G401 (cell line): ENCODE measurements around the gene RNF213. TPM values are rescaled to one million over a fixed set of nuclear protein-coding genes. Genes with fewer than 3 reads are reported as not detected.
"Not testable (repeated sequence)": the region's sequence is repeated elsewhere in the genome, so short reads cannot be mapped to it uniquely, and the experiment has no call there.

Experiments used
- DNase-seq: peaks from one replicate; pipeline ENCODE4 v3.0.0-alpha.2; 2015; ENCODE audit warnings: low spot score
- in situ Hi-C: cut with HindIII; loops from 2 replicates; pipeline ENCODE4 v1.10.0; 2016; ENCODE audit warnings: low sequenced_read_pairs, mixed read lengths
- total RNA-seq: library from RNA; depleted of rRNA; stranded (reverse); fragments of >200 nt; shearing (Covaris generic); gene quantifications from 2 replicates; pipeline ENCODE4 v1.2.3, GENCODE V29; 2014

The RNF213 gene
- total RNA-seq, 1 experiment from 2014 or later, result 15.2 TPM

- no peak for DNase-seq
- in situ Hi-C loops, result no loop called here
These were observed 37.4 kb upstream of the RNF213 start for GRCh38 chr17:80223142-80223815.

DNA sequence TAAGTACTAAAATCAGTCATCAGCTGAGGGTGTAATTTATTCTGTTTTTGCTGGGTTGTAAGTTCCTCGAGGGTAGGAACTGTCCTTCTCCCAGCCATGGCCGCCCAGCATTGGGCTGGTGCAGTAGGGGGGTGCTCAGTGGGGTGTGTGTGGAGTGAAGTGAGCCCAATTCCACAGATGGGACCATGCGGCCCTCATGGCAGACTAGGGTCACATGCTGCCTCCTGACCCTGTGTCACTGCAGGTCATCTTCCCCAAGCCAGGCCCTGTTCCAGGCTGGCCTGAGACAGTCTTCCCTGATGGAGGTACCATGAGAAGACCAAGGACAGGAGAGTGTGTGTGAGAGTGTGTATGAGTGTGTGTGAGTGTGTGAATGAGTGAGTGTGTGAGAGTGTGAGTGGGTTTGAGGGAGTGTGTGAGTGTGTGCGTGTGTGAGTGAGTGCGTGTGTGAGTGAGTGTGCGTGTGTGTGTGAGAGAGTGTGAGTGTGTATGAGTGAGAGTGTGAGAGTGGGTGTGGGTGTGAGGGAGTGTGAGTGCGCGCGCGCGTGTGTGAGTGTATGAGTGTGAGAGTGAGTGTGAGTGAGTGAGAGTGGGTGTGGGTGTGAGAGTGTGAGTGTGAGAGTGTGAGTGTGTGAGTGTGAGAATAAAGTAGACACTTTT, 36.7 kb upstream of the RNF213 start:
- in situ Hi-C loops, result no loop called here
- DNase-seq, result no peak

DNA sequence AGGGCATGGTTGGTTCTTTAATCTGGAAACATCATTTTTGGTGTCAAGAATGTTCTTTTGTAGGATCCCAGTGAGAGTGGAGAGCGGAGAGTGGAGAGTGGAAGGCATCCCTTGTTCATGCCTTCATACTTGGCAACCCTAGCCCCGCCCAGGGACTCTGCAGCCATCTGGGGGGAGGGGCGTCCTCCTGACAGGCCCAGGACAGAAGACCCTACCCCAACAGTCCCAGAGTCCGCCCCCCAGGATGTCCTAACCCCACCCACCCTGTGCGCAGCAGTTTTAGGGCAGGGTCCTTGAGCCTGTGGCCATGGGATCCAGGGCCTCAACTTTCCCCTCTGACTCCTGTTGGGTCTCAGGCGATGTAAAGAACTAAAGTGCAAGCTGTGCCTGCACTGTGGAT, 36.0 kb upstream of the RNF213 start:
- in situ Hi-C loops, result no loop called here
- DNase-seq, result no peak

DNA sequence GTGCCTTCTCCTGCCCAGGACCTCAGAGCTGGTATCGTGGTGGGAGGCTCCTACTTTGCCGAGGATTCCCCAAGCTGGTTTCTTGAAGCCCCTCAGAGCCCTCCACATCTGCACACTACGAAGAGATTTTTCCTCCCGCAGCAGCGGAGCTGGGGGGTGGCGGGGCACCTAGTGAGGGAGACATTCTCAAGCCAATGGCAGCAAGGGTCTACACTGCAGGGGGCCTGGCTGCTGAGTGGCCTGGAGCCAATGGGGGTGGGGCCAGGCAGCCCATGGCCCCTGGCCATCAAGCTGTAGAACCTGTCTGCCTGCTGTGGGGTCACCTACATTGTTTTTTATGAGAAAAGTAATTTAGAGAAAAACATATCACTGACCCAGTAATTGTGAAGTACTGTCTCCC, 35.4 kb upstream of the RNF213 start:
- DNase-seq, result no peak
- in situ Hi-C loops, result no loop called here

DNA sequence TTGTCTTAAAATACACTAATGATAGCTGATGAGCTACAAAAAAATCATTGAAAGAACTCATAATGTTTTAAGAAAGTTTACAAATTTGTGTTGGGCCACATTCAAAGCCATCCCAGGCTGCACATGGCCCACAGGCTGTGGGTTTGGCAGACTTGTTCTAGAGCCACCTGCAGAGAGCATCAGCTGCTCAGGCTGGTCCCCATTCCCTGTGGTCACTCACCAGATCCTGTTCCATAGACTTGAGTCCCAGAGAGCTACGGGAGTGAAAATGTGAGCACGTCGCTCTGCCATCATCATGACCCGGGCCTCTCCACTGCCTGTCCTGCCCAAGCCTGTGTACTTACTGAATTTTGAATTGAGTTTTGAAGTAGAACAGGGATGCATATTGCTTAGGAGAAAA, 33.5 kb upstream of the RNF213 start:
- in situ Hi-C loops, result no loop called here
- DNase-seq, result peak; percentile 58

DNA sequence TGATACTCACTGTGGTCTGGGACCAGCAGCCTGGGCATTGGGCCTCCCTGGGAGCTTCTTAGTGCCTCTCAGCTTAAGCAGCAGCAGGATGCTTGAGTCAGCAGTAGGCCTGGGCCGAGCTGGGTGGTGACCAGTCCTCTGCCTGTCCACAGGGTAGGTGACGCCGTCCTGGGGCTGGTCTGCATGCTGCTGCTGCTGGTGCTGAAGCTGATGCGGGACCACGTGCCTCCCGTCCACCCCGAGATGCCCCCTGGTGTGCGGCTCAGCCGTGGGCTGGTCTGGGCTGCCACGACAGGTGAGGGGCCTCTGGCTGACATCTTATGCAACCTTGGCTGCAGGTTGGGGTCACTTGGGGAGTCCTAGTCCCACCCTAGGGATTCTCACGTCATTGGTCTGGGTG, 33.0 kb upstream of the RNF213 start:
- in situ Hi-C loops, result no loop called here
- no peak for DNase-seq

GRCh38 chr17:80228477-80228876, 32.2 kb upstream of the RNF213 start:
- in situ Hi-C loops, result no loop called here
- DNase-seq, result no peak

GRCh38 chr17:80229011-80229410, 31.6 kb upstream of the RNF213 start:
- in situ Hi-C loops, result no loop called here
- DNase-seq, result no peak

DNA sequence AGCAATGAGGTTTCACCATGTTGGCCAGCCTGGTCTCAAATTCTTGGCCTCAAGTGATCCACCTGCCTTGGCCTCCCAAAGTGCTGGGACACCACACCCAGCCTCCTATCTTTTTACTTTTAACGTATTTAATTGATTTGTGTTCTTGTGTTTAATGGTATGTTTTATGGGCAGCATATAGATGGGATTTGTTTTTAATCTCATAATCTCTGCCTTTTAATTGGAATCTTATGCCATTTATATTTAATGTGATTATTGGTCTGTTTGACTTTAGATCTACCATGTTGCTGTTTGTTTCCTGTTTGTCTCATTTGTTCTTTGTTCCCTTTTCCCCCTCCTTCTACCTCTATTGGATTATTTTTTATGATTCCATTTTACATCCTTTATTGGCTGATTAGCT, 28.2 kb upstream of the RNF213 start:
- DNase-seq, result no peak
- in situ Hi-C loops, result no loop called here

GRCh38 chr17:80233202-80233601, 27.4 kb upstream of the RNF213 start:
- no peak for DNase-seq
- in situ Hi-C loops, result no loop called here

- in situ Hi-C loops, result no loop called here
These were observed 23.7 kb upstream of the RNF213 start for GRCh38 chr17:80236911-80237310.

GRCh38 chr17:80237386-80237785, 23.3 kb upstream of the RNF213 start:
- no peak for DNase-seq
- in situ Hi-C loops, result no loop called here

More at GRCh38 chr17:80236911-80237310, 23.7 kb upstream of the RNF213 start:
- no peak for DNase-seq

GRCh38 chr17:80242505-80242904, 18.1 kb upstream of the RNF213 start:
- in situ Hi-C loops, result no loop called here

GRCh38 chr17:80243526-80244433, 16.9 kb upstream of the RNF213 start:
- in situ Hi-C loops, result no loop called here
- DNase-seq, result no peak

More at GRCh38 chr17:80242505-80242904, 18.1 kb upstream of the RNF213 start:
- DNase-seq, result no peak

DNA sequence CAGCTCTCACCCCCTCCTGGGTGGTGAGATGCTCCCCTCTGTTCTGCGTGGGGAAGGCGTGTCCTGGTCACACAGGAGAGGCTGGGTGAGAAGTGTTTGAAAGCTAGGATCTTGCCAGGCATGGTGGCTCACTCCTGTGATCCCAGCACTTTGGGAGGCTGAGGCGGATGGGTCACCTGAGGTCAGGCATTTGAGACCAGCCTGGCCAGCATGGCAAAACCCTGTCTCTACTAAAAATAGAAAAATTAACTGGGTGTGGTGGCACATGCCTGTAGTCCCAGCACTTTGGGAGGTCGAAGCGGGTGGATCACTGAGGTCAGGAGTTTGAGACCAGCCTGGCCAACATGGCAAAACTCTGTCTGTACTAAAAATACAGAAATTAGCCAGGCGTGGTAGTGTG, 16.2 kb upstream of the RNF213 start:
- in situ Hi-C loops, DNase-seq: not testable (repeated sequence)

- in situ Hi-C loops, result no loop called here
- no peak for DNase-seq
These were observed 15.7 kb upstream of the RNF213 start for GRCh38 chr17:80244871-80245509.

GRCh38 chr17:80245566-80246265, 14.9 kb upstream of the RNF213 start:
- no peak for DNase-seq
- in situ Hi-C loops, result no loop called here

DNA sequence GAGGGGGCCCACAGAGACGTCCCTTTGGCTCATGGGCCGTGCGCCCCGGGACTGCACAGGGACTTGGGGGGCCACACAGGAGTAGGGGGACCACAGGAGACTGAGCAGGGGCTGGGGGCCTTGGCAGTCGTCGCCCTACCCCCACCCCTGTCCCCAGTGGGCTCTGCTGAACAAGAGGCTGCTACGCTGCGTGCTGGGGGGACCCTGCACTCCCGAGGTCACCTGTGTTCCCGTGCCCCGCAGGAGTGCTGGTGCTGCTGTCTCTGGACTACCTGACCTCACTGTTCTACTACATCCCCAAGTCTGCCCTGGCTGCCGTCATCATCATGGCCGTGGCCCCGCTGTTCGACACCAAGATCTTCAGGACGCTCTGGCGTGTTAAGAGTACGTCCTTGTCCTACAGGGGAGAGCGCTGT, 14.4 kb upstream of the RNF213 start:
- no peak for DNase-seq
- in situ Hi-C loops, result no loop called here

DNA sequence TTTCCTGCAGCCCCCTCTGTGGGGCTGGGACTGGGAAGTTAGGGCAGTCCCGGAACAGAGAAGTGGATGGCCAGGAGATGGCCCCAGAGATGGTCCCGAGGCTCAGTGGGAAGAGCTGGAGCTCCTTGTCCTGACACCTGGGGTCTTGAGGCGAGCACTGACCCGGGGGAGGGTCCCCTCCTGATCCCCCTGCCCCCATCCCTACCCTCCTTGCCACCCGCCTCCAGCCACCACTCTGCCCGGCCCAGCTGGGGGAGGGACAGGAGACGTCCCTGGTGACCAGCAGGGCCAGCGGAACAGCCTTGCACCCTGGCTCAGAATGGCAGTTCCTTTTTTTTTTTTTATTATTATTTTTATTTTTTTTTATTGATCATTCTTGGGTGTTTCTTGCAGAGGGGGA, 13.9 kb upstream of the RNF213 start:
- DNase-seq, result no peak
- in situ Hi-C loops, result no loop called here
